ENCODE results near the gene AKAP13. TPM values are rescaled to one million over a fixed set of nuclear protein-coding genes. Genes with fewer than 3 reads are reported as not detected.

Gene AKAP13
- total RNA-seq, 2 donors from 2014 or later = 228 to 273 TPM

GRCh38 chr15:85757939-85758654 is 377.7 kb downstream of the AKAP13 start:
- H3K9me3 ChIP-seq = no peaks in the 10 kb centered on the region
- no peak for TF ChIP-seq CTCF (IDR thresholded peaks at IDR 0.05)
- H3K27ac ChIP-seq = no peak overlapping the region
- no peaks in the 10 kb centered on the region for H3K27me3 ChIP-seq (replicated peaks; ENCODE audit: insufficient read depth)
- H3K4me3 ChIP-seq = no peak overlapping the region
- no peak for DNase-seq (ENCODE audit: low spot score)
- no peaks in the 10 kb centered on the region for H3K36me3 ChIP-seq
- ATAC-seq (ENCODE audit: insufficient number of reproducible peaks, low FRiP score, low read depth) = no peak
- peaks cover 4 to 19% of the 10 kb centered on the region in 2 donors for H3K4me1 ChIP-seq (ENCODE audit: control insufficient read depth in 1 of 2, low read depth in 2 of 2)

GRCh38 chr15:85758655-85758978 is 378.2 kb downstream of the AKAP13 start:
- Histone ChIP-seq H3K4me1 (ENCODE audit: control insufficient read depth in 1 of 2, low read depth in 2 of 2) (peaks cover 4 to 24% of the 10 kb centered on the region in 2 donors), H3K4me3 (no peak overlapping the region), H3K27ac (no peak overlapping the region), H3K27me3 (replicated peaks; ENCODE audit: insufficient read depth) (no peaks in the 10 kb centered on the region), H3K36me3 (no peaks in the 10 kb centered on the region), H3K9me3 (no peaks in the 10 kb centered on the region)
- TF ChIP-seq CTCF (IDR thresholded peaks at IDR 0.05) = no peak
- DNase-seq (ENCODE audit: low spot score) (no peak), ATAC-seq (ENCODE audit: insufficient number of reproducible peaks, low FRiP score, low read depth) (no peak)

- no peaks in the 10 kb centered on the region for H3K9me3 ChIP-seq
- H3K36me3 ChIP-seq = no peaks in the 10 kb centered on the region
- H3K4me1 ChIP-seq (ENCODE audit: control insufficient read depth in 1 of 2, low read depth in 2 of 2) = peaks cover 4 to 32% of the 10 kb centered on the region in 2 donors
- no peak for TF ChIP-seq CTCF (IDR thresholded peaks at IDR 0.05)
- H3K4me3 ChIP-seq = no peak overlapping the region
- DNase-seq (ENCODE audit: low spot score) (no peak), ATAC-seq (ENCODE audit: insufficient number of reproducible peaks, low FRiP score, low read depth) (no peak)
- H3K27ac ChIP-seq = no peak overlapping the region
- H3K27me3 ChIP-seq (replicated peaks; ENCODE audit: insufficient read depth) = no peaks in the 10 kb centered on the region
Measured at GRCh38 chr15:85759376-85759775, 379.0 kb downstream of the AKAP13 start.

GRCh38 chr15:85760049-85760448 is 379.6 kb downstream of the AKAP13 start:
- Histone ChIP-seq H3K27ac (no peak overlapping the region), H3K9me3 (no peaks in the 10 kb centered on the region), H3K36me3 (no peaks in the 10 kb centered on the region), H3K27me3 (replicated peaks; ENCODE audit: insufficient read depth) (no peaks in the 10 kb centered on the region), H3K4me1 (ENCODE audit: control insufficient read depth in 1 of 2, low read depth in 2 of 2) (peaks cover 10 to 39% of the 10 kb centered on the region in 2 donors), H3K4me3 (no peak overlapping the region)
- DNase-seq (ENCODE audit: low spot score) (no peak), ATAC-seq (ENCODE audit: insufficient number of reproducible peaks, low FRiP score, low read depth) (no peak)
- TF ChIP-seq CTCF (IDR thresholded peaks at IDR 0.05) = no peak

GRCh38 chr15:85760531-85761371 is 380.3 kb downstream of the AKAP13 start:
- DNase-seq (ENCODE audit: low spot score) = no peak
- no peak for ATAC-seq (ENCODE audit: insufficient number of reproducible peaks, low FRiP score, low read depth)
- no peak for TF ChIP-seq CTCF (IDR thresholded peaks at IDR 0.05)
- H3K27ac ChIP-seq = no peak overlapping the region
- H3K36me3 ChIP-seq = no peaks in the 10 kb centered on the region
- no peaks in the 10 kb centered on the region for H3K27me3 ChIP-seq (replicated peaks; ENCODE audit: insufficient read depth)
- no peaks in the 10 kb centered on the region for H3K9me3 ChIP-seq
- peaks cover 10 to 37% of the 10 kb centered on the region in 2 donors for H3K4me1 ChIP-seq (ENCODE audit: control insufficient read depth in 1 of 2, low read depth in 2 of 2)
- H3K4me3 ChIP-seq = no peak overlapping the region

All from thoracic aorta (tissue), 2 donors.